Kidney glomerular epithelial cell (primary cell): ENCODE data around the gene MEMO1.

Source experiments
- DNase-seq: peaks from one replicate; lab custom pipeline; 2025; lab: John Stamatoyannopoulos, UW

Gene MEMO1

GRCh38 chr2:31823558-31823957, 187.2 kb downstream of the MEMO1 start:
- no peak for DNase-seq

- DNase-seq = no peak
Measured at GRCh38 chr2:31822587-31822986, 188.2 kb downstream of the MEMO1 start.
